Ureter (tissue), 1 donor: Measurements from ENCODE around the gene SARS1. TPM values are rescaled to one million over a fixed set of nuclear protein-coding genes. Genes with fewer than 3 reads are reported as not detected.
A peak's percentile ranks its signal among the peaks of the same experiment; 100 is the strongest.
"Not testable (repeated sequence)": the region's sequence is repeated elsewhere in the genome, so short reads cannot be mapped to it uniquely, and the experiment has no call there.

ENCODE experiments used
- DNase-seq: peaks from one replicate; pipeline ENCODE4 v3.0.0-alpha.2; 2020; ENCODE audit warnings: low spot score
- total RNA-seq: library from RNA; stranded (reverse); gene quantifications from one replicate; pipeline ENCODE4 v1.2.4, GENCODE V29; 2023
- donor health status: DM: yes; HTN: yes; CAD: no.

Gene SARS1
- total RNA-seq, 1 donor from 2014 or later, result 239 TPM

DNA sequence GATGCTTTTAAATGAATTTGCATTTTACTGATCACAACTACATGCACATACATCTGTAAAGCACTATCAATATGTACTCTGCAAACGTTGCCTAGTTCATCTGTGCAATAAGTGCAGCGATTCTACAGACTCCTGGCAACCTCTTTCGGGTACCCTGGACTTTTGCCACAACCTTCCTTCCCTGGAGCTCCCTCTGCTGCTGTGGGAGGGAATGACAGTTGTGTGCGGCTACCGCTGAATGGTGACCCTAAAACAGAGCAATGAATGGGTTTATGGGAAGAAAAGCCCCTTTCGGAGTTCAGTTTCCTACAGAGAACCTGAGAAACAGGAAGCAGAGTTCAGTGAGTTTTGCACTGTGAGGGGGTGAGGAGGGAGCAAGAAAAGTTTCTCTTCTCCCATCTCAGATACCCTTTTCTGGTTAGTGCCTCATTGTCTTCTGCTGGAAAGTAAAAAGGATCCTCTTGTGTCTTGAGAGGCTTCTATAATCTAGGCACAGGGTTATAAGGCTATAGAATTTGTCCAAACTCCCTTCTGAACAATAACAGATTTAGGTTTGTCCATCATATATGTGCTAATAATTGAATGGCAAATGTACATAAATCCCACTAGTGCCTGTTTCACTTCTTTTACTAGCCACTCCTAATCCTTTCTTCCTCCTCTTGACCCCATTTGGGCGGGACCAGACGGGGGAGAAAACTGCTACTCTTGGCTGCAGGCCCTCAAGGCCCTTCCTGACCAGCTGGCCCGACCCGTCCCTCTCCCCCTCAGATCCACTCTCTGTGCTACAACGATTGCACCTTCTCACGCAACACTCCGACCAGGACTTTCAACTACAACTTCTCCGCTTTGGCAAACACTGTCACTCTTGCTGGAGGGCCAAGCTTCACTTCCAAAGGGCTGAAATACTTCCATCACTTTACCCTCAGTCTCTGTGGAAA lies 19.8 kb upstream of the SARS1 start:
- no peak for DNase-seq

DNA sequence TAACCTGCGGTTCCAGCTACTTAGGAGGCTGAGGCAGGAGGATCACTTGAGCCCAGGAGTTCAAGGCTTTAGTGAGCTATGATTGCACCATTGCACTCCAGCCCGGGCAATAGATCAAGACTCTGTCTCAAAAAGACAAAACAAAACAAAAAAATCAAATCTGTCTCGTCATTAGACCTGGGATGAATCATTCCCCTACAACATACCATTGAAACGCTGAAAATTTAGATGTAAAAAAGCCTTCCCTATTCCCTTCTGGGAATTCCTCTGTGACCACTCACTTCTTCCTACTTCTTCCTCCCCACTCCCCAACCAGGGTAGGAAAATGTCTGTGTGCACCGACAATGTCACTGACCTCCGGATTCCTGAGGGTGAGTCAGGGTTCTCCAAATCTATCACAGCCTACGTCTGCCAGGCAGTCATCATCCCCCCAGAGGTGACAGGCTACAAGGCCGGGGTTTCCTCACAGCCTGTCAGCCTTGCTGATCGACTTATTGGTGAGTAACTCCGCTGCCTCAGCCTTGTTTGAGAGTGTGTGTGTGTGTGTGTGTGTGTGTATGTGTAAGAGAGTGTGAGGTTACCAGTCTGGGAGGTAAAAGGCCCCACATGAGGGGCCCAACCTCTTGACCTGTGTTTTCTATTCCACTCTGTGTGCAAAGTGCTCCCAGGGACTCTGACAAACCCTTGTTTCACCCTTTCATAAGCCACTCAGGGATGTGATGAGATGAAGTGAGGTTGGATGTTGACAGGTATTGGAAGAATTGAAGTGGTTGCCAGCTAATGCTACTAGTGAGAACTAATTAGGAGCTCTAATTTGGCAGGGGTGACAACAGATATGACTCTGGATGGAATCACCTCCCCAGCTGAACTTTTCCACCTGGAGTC lies 16.3 kb upstream of the SARS1 start:
- no peak for DNase-seq

DNA sequence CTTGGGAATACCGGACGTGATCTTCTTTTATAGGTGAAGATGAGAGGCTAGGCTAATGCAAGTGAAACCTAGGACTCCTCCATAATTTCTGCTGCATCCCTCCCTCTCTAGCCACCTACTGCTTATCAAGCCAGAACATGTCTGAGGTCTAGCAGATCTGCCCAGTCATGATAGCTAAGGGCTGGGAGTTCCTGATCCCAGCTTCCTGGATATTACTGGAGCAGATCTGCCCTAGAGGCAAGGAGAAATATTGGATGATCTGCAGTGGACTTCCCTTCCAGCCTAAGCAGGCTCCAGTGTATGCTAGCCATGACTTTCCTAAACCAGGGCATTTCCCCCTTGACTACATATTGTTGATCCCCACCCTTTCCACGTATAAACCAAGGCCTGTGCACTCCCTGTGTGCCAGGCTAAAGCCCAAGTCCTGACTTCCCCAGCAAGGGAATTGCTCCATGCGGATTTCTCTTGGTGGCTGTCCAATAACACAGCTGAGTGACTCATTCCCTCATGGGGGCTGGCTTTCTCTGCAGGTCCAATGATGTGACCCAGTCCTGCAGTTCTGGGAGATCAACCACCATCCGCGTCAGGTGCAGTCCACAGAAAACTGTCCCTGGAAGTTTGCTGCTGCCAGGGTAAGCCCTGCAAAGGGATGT lies 15.5 kb upstream of the SARS1 start:
- DNase-seq, result no peak

DNA sequence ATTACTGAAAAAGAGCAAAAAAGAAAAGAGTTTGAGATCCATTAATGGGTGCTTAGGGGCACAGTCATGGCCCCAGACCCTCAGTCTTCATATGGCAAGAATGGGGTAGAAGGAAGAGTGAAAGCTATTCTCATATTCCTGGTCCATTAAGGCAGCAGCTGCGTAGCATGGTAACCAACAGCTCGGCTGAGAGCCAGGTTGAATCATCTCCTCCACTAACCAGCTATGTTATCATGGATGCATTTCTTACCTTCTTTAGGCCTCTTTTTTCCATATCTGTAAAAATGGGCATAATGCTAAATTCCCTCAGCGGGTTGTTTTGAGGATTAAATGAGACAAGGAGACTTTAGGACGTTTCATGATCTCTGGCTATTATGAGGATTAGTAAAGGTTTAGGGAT lies 15.0 kb upstream of the SARS1 start:
- DNase-seq, result no peak

DNA sequence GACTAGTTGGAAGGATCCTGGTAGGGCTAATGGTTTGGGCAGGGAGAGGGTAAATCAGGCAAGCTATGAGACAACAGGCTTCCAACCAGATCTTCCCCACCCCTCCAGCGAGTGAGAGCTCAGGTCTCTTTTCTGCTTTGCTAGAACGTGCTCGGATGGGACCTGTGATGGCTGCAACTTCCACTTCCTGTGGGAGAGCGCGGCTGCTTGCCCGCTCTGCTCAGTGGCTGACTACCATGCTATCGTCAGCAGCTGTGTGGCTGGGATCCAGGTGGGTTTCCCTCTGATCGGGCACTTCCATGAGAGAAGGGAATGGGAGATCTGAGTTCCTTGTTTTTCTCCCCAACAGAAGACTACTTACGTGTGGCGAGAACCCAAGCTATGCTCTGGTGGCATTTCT lies 14.0 kb upstream of the SARS1 start:
- DNase-seq, result no peak

DNA sequence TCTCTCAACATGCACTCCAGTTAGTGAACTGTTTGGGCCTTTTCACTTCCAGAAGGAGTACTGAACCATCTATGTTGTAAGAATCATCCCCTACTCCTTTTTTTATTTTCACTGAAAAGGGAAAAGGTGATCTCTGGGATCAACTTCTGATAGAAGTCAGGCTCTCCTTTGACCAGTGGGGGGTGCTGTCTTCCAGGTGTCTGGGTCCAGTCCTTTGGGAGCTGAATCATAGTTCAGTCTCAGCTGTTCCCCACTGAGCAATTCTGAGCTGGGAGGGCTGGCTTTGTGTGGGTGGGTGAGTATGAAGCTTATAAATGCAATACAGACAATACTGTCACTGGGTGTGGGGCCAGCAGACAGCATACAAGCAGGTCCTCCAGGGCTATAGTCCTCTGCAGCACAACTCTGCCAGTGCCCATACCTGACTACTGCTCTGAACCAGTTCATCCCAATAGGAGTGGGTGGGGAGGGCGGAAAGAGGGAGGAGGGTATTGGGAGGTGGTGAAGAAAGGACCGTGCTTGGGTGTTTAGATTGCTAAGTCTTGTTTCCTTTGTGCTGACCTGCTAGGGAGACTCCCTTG lies 12.5 kb upstream of the SARS1 start:
- no peak for DNase-seq

DNA sequence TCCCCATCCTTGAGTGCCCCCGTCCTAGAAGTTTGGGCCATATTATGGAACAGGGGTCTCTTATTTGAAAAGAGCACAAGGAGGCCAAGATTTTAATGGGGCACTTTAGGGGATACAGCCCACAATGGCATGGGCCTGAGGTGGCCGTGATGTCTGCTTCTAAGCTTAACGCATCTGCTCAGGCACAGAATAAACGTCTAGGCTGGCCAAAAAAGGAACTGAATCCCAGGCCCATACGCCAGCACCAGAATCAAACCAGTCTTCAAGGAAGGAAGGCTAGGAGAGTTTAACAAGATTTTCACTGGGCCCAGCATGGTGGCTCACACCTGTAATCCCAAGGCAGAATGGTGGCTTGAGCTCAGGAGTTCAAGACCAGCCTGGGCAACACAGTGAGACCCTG lies 9.2 kb upstream of the SARS1 start:
- DNase-seq, result no peak

DNA sequence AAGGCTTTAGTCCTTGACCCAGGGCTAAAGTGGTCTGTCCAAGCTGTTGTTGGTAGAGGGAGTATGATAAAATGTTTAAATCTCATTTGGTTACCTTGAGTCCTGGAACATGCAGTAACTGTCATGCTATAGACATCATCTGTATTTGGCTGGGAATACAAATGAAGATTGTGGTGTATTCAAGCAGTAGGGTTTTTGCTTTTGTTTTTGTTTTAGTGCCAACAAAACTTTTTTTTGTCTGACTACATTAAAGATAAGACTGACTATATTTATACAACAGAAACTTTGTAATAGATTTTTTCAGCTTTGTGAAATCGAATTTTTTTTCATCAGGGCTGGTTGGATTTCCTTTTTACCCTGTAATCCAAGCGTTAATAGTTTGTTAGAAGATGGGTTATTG lies 7.4 kb upstream of the SARS1 start:
- no peak for DNase-seq

DNA sequence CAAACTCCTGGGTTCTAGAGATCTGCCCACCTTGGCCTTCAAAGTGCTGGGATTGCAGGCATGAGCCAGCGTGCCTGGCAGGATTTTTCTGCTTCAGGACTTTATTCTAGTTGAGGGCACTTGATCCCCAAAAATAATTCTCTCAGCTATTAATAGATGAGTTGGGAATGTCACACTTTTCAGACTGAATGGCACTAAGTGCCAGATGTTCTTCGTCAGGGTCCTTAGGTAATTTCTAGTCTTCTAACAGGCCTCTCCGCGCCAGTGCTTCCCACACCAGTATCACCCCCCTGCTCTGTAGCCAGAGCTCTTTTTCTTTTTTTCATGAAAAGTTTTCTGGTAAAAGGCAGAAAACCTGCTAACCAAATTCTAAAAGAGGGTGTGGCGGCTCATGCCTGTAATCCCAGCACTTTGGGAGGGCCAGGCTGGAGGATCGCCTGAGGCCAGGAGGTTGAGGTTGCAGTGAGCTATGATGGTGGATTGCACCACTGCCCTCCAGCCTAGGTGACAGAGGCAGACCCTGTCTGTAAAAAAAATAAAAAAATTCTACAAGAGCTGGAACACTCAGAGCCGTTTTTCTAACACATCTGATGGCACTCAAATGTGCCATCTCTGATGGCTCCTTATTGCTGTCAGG lies 6.1 kb upstream of the SARS1 start:
- no peak for DNase-seq

DNA sequence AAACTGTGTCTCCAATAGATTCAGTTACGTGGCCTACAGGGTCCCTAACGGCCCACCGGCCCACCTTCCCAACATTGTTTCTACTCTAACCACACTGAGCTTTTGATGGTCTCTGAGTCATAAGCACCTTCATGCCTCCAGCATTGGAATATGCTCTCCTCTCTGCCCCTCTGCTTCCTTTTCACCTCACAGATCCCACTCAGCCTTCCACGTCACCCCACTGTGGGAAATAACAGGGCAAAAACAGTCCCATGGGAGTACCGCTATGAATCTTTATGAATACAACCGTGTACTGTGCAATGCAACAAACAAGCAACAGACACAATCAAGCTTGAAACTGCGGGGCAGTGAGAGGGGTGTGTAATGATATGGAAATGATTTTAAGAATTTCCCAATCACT lies 5.3 kb upstream of the SARS1 start:
- no peak for DNase-seq

DNA sequence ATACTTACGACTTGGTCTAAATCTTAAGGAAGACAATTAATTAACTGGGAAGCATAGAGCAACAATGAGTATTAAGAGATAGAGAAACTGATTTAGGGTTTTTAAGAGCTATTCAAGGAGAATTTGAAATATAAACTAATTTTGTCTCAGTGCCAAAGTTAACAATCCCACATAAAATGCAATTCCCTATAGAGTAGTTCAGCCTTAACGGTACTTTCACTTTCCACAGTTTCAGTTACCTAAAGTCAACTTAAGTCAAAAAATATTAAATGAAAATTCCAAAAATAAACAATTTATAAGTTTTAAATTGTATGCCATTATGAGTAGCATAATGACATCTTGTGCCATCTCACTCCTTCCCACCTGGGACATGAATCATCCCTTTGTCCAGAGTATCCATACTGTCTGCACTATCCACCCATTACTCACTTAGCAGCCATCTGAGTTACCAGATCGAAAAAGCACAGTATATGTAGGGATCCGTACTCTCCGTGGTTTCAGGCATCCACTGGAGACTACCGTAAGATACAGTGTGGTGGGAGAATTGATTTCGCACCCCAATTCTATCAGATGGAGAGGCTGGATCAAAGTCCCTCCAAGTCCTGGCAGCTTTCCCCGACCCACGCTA lies 4.8 kb upstream of the SARS1 start:
- no peak for DNase-seq

DNA sequence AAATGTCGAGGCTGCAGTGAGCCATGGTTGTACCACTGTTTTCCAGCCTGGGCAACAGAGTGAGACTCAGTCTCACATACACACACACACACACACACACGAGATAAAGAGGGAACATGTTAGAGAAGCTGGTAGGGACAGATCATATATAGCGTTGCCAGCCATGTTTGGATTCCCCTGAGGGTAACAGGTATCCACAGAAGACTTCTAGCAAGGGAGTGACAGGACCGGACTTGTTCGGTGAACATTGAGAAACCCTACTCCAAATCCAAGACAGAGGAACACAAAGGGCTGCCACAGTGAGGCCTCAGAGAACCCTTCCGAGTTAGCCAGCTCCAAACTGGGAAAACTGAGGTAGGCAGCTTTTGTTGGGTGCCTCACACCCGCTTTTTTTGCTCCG lies 3.7 kb upstream of the SARS1 start:
- no peak for DNase-seq

DNA sequence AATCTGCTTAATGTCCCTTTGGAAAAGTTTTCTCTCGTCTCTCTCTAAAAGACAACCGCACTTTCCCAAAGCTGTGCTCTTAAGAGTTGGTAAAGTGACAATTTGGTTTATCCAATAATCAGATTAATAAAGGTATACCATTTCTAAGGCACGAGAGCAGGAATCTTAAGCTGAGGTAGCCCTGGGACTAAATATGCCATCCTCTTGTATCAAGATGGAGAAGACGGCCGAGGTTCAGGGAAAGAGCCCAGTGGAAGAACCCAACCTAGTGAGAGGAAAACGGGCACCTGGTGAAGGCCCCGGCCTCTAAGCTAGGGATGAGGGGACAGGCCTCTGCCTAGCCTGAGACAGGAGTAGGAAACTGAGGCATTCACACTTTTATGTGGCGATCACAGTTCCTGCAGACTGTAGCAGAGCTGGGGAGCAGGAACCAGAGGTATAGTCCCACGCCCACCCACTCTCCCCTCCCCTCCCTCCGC lies 334 bp upstream of the SARS1 start:
- no peak for DNase-seq

DNA sequence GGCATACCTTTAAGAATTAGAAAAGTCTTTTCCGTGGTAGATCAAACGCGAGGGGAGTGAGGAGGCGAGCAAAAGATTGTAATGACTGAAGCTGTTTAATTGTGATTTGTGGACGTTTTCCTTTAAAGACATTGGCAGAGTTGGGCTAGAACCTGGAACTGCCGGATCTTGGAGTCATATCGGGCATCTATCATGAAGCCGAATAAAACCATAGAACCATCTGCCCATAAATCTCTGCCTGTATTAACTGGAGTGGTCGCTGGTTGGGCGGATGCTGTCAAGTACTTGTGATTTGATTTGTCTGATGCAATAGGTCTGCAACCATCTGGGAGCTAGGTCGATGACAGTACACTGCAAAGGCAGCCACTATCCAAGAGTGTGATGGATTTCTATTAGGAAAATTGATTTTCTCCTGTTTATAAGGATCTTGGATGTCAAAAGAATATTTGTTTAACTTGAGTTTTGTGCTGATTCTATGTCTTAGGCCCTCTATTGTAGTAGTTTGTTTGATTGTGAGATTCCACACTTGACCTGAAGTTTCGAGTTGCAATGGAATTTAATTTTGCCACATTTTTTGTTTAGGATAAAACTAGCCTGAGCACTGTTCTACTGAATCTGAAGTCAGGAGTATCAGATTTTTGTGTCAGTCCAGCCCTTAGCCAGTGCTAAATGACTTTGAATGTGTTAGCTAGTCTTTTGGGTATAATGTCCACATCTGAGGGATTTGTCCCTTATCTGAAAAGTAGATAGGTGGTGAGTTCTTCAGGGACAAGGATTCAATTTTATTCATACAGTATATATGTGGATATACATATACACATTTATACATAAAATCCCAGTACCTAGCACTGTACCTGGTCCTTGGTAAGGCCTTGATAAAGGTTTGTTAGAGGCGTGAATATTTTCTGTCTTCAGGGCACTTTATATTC lies 1.2 kb downstream of the SARS1 start:
- peak; percentile 62 for DNase-seq

DNA sequence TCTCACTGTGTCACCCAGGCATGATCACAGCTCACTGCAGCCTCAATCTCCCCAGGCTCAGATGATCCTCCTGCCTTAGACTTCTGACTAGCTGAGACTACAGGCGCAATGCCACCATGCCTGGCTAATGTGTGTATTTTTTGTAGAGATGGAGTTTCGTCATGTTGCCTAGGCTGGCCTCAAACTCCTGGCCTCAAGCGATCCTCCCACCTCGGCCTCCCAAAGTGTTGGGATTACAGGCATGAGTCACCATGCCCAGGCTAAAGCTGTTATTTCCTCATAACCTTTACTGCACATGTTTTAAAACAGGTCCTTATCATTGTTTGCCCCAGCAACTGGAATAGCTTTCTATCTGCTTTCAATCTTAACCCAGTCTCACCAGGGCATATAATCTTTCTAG lies 2.9 kb downstream of the SARS1 start:
- DNase-seq, result no peak

DNA sequence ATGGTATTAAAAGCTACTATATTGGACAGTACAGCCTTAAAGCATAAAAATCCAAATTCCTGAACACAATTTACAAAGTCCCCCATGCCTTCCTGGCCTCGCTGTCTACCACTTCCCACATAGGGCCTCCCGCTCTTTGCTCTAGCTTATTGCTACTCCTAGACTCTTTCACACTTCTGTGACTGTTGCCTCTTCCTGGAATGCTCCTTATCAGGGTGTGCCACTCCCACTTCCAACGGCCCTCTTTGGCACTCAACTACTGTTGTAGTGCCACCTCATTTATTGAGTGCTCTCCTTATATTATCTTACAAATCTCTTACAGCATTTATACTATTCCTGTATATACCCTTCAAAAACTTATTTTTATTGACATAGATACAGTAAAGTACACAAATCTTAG lies 4.8 kb downstream of the SARS1 start:
- no peak for DNase-seq

DNA sequence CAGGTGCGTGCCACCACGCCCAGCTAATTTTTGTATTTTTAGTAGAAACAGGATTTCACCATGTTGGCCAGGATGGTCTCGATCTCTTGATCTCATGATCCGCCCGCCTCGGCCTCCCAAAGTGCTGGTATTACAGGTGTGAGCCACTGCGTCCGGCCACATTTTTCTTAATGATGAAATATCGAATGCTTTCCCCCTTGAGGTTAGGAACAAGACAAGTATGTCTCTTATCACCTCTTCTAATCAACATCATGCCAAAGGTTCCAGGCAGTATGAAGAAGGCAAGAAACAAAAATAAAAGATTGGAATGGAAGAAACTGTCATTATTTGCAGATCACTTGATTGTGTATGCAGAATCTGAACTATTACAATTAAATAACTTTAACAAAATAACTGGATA lies 7.5 kb downstream of the SARS1 start:
- not testable (repeated sequence) for DNase-seq

DNA sequence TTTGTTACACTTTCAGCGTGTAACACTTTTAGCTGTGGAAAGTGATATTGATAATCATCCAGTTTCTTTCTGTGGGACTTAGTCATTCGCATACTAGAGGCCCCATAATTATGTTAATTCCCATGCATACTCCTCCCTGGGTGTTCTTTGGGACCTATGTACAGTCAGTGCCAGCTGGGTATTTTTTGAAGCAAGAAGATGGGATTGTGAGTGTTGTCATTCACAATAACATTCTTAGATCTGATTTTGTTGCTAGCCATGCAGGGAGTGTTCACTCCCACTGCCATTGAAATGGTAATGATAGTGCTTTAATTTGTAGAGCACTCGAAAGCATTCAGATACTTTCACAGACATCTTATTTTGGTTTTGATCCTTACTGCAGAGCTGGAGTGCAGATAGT lies 11.6 kb downstream of the SARS1 start:
- DNase-seq, result no peak

DNA sequence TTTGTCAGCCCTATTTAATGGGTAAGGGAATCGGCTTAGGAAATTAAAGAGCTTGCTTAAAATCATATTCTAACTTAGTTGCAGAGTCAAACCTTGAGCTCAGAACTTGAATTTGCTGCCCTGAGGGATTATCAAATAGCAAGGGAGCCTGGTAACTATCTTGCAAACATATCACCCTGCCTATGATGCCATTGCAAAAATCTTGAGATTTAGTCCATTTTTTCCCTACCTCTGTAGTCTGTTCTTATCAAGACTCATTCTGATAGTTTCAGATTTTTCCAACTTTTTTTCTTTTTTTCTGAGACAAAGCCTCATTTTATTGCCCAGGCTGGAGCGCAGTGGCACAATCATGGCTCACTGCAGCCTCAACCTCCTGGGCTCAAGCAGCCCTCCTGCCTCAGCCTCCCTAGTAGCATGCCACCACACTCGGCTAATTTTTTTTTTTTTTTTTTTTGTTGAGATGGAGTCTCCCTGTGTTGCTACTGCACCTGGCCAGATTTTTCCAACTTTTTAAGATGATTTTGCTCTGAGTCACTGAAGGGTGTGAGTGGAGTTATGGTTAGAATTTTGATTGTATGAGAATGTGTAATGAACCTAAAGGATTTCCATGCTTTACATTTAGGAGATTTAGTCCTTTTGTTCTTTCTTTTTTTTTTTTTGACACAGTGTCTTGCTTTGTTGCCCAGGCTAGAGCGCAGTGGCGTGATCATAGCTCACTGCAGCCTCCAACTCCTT lies 12.2 kb downstream of the SARS1 start:
- no peak for DNase-seq
